Testis (tissue), 2 donors: ENCODE measurements around the gene HK1.

ENCODE experiments used
- CTCF ChIP-seq, 3 experiments: fragments of 450-650 bp in 2 of 3; fragments of 200-600 bp in 1 of 3; sonication (generic) in 1 of 3; IDR thresholded peaks; one replicate each; pipeline ENCODE4 v1.5.1; 2016 to 2019; ENCODE audit warnings: antibody characterized with exemption in 3 of 3, mild to moderate bottlenecking in 2 of 3, moderate library complexity in 1 of 3
- POLR2A ChIP-seq: fragments of 450-650 bp; IDR thresholded peaks from one replicate; pipeline ENCODE4 v1.6.1; 2017; ENCODE audit warnings: antibody characterized with exemption, mild to moderate bottlenecking, moderate library complexity

- TF ChIP-seq CTCF (IDR thresholded peaks at IDR 0.05) (no peak), POLR2A (no peak)
Observed at GRCh38 chr10:69389827-69390490, 111.7 kb downstream of the HK1 start.
